ENCODE data around the gene TXNDC11. TPM values are rescaled to one million over a fixed set of nuclear protein-coding genes. Genes with fewer than 3 reads are reported as not detected.

Gene TXNDC11
- total and polyA plus RNA-seq, 10 of the 15 experiments (the other 5 are each of a cell fraction or from before 2014, with no cell fraction given), result 1.7 to 86.7 (median 54.4) TPM

DNA sequence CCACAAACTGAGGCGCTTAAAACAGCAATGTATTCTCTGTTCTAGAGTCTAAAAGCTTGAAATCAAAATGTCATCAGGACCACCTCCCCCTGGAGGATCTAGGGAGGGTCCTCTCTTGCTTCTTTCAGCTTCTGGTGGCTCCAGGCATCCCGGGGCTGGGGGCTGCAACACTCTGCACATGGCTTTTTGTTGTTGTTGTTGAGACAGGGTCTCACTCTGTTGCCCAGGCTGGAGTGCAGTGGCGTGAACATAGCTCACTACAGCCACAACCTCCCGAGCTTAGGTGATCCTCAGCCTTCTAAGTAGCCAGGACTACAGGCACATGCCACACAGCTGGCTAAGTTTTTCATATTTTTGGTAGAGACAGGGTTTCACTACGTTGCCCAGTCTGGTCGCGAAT, 111.4 kb downstream of the TXNDC11 start:
- Histone ChIP-seq H3K36me3 (ENCODE audit: control insufficient read depth in 2 of 2, insufficient read depth in 2 of 2, low read length in 1 of 2) (no peaks in the 10 kb centered on the region), H3K4me3 (no peak overlapping the region), H3K79me2 (ENCODE audit: control insufficient read depth, insufficient read depth, low read length) (no peaks in the 10 kb centered on the region), H3K4me2 (ENCODE audit: control insufficient read depth, insufficient read depth) (no peak overlapping the region), H3K27me3 (replicated peaks in 1 of 2; ENCODE audit: control insufficient read depth in 2 of 2, insufficient read depth in 2 of 2, low read length in 1 of 2) (no peaks in the 10 kb centered on the region), H3K9me3 (replicated peaks; ENCODE audit: control insufficient read depth, insufficient read depth, low read length) (no peaks in the 10 kb centered on the region; the same call in 2 of the 3 replicates), H3K4me1 (ENCODE audit: control insufficient read depth, insufficient read depth, low read length) (peaks cover 8% of the 10 kb centered on the region), H4K20me1 (ENCODE audit: control insufficient read depth, insufficient read depth) (no peaks in the 10 kb centered on the region), H2AFZ (ENCODE audit: control insufficient read depth, low read depth, low read length) (no peak overlapping the region), H3K27ac (ENCODE audit: control insufficient read depth, insufficient read depth) (no peak overlapping the region), H3K9ac (ENCODE audit: control insufficient read depth, insufficient read depth, low read length) (no peak overlapping the region)
- BruUV-seq (replicated peaks), result no TSS peak
- intact Hi-C loops (cut with micrococcal nuclease; ENCODE audit: unreplicated experiment), result no loop called here
- ChIA-PET CTCF (interaction anchor here (1.0 to 4.3 kb wide), 2 partner anchors 11 to 96 kb away, joined by 3 to 31 read pairs; no protein-coding TSS in a partner anchor), POLR2A (no interaction called here), RAD21 (ENCODE audit: unreplicated experiment) (interaction anchor here (1.1 kb wide), 1 partner anchor 47 kb away, joined by 3 read pairs; no protein-coding TSS in a partner anchor), SMC1A (ENCODE audit: uncharacterized antibody, unreplicated experiment) (interaction anchor here (0.8 to 2.0 kb wide), 4 partner anchors 9 to 222 kb away, joined by 3 to 6 read pairs (median 4); no protein-coding TSS in a partner anchor)
- DNase-seq (ENCODE audit: low read depth, low spot score) (no peak), ATAC-seq (no peak), FAIRE-seq (no peak)
- in situ Hi-C loops (cut with MboI), result no loop called here
- WGBS (ENCODE audit: insufficient coverage, insufficient replicate concordance, low lambda C conversion rate, missing lambda C conversion rate), result 54% methylated on average over 6 of the region's 7 CpGs
- no peak for TF ChIP-seq KLF5 (IDR thresholded peaks at IDR 0.05; ENCODE audit: partially characterized antibody)
- TF ChIP-seq WRNIP1 (IDR thresholded peaks at IDR 0.05; ENCODE audit: borderline replicate concordance, low read depth, low read length), result no peak
- TF ChIP-seq TCF3 (IDR thresholded peaks at IDR 0.05; ENCODE audit: borderline replicate concordance, insufficient read depth, low read depth, low read length), result no peak
- TF ChIP-seq, protein P1, sequence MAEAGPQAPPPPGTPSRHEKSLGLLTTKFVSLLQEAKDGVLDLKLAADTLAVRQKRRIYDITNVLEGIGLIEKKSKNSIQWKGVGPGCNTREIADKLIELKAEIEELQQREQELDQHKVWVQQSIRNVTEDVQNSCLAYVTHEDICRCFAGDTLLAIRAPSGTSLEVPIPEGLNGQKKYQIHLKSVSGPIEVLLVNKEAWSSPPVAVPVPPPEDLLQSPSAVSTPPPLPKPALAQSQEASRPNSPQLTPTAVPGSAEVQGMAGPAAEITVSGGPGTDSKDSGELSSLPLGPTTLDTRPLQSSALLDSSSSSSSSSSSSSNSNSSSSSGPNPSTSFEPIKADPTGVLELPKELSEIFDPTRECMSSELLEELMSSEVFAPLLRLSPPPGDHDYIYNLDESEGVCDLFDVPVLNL (IDR thresholded peaks at IDR 0.05; ENCODE audit: low read depth, low read length), result no peak
- TF ChIP-seq, protein P2, sequence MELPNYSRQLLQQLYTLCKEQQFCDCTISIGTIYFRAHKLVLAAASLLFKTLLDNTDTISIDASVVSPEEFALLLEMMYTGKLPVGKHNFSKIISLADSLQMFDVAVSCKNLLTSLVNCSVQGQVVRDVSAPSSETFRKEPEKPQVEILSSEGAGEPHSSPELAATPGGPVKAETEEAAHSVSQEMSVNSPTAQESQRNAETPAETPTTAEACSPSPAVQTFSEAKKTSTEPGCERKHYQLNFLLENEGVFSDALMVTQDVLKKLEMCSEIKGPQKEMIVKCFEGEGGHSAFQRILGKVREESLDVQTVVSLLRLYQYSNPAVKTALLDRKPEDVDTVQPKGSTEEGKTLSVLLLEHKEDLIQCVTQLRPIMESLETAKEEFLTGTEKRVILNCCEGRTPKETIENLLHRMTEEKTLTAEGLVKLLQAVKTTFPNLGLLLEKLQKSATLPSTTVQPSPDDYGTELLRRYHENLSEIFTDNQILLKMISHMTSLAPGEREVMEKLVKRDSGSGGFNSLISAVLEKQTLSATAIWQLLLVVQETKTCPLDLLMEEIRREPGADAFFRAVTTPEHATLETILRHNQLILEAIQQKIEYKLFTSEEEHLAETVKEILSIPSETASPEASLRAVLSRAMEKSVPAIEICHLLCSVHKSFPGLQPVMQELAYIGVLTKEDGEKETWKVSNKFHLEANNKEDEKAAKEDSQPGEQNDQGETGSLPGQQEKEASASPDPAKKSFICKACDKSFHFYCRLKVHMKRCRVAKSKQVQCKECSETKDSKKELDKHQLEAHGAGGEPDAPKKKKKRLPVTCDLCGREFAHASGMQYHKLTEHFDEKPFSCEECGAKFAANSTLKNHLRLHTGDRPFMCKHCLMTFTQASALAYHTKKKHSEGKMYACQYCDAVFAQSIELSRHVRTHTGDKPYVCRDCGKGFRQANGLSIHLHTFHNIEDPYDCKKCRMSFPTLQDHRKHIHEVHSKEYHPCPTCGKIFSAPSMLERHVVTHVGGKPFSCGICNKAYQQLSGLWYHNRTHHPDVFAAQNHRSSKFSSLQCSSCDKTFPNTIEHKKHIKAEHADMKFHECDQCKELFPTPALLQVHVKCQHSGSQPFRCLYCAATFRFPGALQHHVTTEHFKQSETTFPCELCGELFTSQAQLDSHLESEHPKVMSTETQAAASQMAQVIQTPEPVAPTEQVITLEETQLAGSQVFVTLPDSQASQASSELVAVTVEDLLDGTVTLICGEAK (IDR thresholded peaks at IDR 0.05; ENCODE audit: borderline replicate concordance), result no peak
- no peak for TF ChIP-seq IRF4 (IDR thresholded peaks at IDR 0.05; ENCODE audit: low read depth, low read length)
- TF ChIP-seq, protein P3, sequence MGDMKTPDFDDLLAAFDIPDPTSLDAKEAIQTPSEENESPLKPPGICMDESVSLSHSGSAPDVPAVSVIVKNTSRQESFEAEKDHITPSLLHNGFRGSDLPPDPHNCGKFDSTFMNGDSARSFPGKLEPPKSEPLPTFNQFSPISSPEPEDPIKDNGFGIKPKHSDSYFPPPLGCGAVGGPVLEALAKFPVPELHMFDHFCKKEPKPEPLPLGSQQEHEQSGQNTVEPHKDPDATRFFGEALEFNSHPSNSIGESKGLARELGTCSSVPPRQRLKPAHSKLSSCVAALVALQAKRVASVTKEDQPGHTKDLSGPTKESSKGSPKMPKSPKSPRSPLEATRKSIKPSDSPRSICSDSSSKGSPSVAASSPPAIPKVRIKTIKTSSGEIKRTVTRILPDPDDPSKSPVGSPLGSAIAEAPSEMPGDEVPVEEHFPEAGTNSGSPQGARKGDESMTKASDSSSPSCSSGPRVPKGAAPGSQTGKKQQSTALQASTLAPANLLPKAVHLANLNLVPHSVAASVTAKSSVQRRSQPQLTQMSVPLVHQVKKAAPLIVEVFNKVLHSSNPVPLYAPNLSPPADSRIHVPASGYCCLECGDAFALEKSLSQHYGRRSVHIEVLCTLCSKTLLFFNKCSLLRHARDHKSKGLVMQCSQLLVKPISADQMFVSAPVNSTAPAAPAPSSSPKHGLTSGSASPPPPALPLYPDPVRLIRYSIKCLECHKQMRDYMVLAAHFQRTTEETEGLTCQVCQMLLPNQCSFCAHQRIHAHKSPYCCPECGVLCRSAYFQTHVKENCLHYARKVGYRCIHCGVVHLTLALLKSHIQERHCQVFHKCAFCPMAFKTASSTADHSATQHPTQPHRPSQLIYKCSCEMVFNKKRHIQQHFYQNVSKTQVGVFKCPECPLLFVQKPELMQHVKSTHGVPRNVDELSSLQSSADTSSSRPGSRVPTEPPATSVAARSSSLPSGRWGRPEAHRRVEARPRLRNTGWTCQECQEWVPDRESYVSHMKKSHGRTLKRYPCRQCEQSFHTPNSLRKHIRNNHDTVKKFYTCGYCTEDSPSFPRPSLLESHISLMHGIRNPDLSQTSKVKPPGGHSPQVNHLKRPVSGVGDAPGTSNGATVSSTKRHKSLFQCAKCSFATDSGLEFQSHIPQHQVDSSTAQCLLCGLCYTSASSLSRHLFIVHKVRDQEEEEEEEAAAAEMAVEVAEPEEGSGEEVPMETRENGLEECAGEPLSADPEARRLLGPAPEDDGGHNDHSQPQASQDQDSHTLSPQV (IDR thresholded peaks at IDR 0.05), result no peak
- no peak for TF ChIP-seq MEF2B (IDR thresholded peaks at IDR 0.05; ENCODE audit: partially characterized antibody, poor library complexity, severe bottlenecking)
- TF ChIP-seq HDGF (IDR thresholded peaks at IDR 0.05), result no peak
- TF ChIP-seq EP300 (IDR thresholded peaks at IDR 0.05; ENCODE audit: borderline replicate concordance in 1 of 2, control insufficient read depth in 1 of 2, low read depth in 2 of 2, low read length in 2 of 2), result no peak
- TF ChIP-seq IKZF1 (conservative IDR thresholded peaks at IDR 0.05), result no peak
- TF ChIP-seq CEBPB (IDR thresholded peaks at IDR 0.05; ENCODE audit: borderline replicate concordance in 1 of 2, low read depth in 2 of 2, low read length in 2 of 2), result no peak
- TF ChIP-seq FOS (IDR thresholded peaks at IDR 0.05; ENCODE audit: borderline replicate concordance, extremely low read depth, insufficient read length), result no peak
- no peak for TF ChIP-seq SREBF1 (IDR thresholded peaks at IDR 0.05; ENCODE audit: low read length)
- no peak for TF ChIP-seq POLR2AphosphoS5 (IDR thresholded peaks at IDR 0.05; ENCODE audit: low read length)
